HG02943 (cell line): ENCODE results near the gene C4orf51.
"Not testable (repeated sequence)": the region's sequence is repeated elsewhere in the genome, so short reads cannot be mapped to it uniquely, and the experiment has no call there.

Experiments
- ATAC-seq: cut with Tn5 transposase; IDR thresholded peaks from one replicate; pipeline ENCODE4 v1.9.1; 2021; ENCODE audit warnings: mild to moderate bottlenecking, low read depth, moderate library complexity; ENCODE audit not compliant: unreplicated experiment

Gene C4orf51

DNA sequence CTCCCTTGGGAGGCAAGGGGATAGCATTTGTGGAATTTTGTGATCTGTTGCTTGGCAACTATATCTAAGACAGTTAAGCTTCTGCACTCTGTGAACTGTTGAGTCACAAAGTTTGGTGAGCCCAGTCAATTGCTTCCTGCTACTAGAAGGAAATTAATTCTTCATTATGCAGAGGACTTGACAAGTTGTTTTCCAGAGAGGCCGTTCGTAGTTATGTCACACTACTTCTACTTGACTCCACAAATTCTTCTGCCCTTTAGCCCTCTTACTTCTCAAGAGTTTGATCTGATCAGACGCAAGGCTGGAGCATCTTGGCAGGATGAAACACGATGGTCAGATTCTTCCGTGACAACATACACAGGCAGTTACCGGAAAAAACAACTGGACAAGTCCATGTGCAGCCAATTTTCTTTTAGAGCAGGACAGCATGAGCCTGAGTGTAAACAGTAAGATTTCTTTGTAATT lies at the start of gene C4orf51:
C4orf51 (plus strand) TSS at position 156 of the 465 bp plus-strand sequence; CDS start at position 214, 58 bp downstream.
- no peak for ATAC-seq

GRCh38 chr4:145635117-145635516 lies 44.8 kb upstream of the C4orf51 start:
- no peak for ATAC-seq

- ATAC-seq = no peak
These were observed 44.3 kb upstream of the C4orf51 start for GRCh38 chr4:145635630-145636029.

DNA sequence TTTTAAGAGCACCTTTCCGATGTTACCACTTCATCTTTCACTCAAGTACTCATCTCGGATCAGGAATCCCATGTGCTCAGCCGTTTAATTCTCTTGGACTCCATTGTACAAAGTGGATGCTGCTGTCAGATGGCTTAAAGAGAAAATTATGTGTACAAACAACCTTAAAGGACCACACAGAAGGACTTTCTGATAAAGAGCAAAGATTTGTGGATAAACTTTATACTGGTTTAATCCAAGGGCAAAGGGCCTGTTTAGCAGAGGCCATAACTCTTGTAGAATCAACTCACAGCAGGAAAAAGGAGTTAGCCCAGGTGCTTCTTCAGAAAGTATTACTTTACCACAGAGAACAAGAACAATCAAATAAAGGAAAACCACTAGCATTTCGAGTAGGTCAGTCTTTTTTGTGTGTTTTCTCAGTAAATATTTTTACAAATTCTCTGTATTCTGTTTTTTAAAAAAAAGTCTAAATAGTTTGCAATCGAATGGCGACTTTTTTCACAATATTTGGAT lies 40.7 kb upstream of the C4orf51 start:
- no peak for ATAC-seq

- ATAC-seq = not testable (repeated sequence)
These were observed 39.7 kb upstream of the C4orf51 start for GRCh38 chr4:145640236-145640635.

DNA sequence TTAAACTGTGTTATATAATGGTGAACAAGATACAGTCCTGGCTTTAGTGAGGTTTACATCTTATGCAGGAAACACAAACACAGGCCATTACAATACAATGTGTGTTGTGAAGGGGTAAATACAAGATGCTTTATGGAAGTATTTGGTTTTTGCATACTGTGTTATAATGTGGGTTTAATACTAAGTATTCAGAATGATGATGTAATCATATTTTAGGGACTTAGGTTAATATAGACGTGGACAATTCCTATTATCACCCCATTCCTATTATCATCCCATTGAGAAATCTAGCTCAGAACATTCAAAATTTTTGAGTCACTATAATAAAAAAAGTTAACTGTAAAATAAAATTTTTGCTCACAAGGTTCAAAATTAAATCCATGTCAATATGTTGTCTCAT lies 36.7 kb upstream of the C4orf51 start:
- no peak for ATAC-seq

- ATAC-seq = no peak
These were observed 35.2 kb upstream of the C4orf51 start for GRCh38 chr4:145644699-145645098.

DNA sequence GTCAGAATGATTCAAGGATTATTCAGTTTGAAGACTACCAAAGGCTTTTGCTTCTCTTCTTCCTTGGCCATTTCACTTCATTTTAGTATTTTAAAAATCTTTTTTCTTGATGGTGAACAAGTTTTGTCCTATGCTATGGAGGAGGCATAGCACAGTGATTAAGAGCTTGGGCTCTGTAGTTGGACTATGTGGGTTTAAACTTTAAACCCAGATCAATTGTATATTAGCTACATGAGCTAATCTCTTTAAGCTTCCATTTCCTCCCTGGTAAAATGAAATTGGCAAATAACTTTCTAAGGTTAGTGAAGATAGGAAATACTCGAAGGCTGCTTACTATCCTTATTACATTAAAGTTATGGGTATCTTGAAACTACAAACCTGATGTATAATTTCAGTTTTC lies 23.8 kb upstream of the C4orf51 start:
- no peak for ATAC-seq

DNA sequence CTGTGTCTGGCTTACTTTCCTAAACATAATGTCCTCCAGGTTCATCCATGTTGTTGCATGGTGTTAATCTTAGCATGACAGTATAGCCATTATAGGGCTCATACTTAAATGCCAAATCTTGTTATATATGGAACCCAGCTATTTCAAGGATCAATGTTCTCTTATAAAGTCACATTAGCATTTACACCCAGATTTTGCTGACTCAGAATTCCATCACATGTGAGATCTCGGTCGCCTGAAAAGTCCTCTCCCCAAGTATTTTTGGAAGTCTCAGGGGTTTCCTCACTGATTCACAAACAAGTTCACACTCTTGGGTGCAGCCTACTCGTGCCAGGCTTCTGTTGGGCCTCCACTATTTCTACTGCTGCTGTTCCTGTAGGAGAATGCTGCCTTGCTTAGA lies 19.9 kb upstream of the C4orf51 start:
- no peak for ATAC-seq

- no peak for ATAC-seq
These were observed 16.8 kb upstream of the C4orf51 start for GRCh38 chr4:145663194-145663593.

DNA sequence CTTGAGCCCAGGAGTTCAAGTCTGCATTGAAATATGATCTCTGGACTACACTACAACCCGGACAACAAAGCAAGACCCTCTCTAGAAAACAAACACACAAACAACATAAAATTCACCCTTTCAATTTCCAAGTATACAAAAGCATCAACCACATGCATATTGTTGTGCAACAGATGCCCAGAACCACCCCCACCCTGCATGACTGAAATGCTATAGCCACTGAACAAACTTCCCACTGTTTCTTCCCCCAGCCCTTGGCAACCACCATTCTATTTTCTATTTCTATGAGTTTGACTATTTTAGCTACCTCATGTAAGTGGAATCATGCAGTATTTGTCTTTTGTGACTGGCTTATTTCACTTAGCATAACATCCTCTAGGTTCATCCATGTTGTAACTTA lies 14.2 kb upstream of the C4orf51 start:
- no peak for ATAC-seq

DNA sequence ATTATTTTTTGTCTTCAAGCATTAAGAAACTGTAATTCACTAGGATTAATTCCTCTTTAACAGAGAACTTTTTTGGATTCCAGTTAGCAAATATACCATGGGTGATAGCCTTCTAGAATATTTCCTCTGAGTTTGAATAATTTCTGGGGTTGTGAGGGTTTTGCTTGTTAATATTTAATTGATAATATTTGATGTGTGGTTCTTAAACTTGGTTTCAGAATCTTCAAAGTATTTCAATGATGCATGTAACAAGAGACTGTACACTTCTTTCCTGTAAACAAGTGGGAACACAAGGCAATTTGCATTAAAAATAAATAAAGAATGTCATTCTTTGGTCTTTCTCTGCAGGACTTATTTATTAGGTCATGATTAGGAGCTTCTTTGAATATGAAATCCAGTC lies 9.5 kb upstream of the C4orf51 start:
- no peak for ATAC-seq

DNA sequence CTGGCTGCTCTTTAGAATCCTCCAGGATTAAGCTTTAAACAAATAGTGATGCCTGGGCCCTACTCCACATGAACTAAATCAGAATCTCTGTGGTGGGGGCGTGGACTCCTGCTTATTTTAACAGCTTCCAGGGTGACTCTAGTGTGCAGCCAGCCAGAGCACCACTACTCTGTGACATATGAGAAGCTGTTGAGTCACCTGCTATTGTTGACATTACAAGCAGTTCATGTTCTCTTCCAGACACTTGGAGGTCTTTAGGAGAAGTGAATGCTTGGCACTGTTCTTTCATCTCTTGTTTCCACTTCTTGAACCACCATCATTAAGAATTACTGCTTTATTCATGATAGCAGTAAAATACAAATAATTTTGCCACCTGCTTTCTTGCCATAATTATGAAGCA lies 426 bp upstream of the C4orf51 start:
- ATAC-seq = no peak

DNA sequence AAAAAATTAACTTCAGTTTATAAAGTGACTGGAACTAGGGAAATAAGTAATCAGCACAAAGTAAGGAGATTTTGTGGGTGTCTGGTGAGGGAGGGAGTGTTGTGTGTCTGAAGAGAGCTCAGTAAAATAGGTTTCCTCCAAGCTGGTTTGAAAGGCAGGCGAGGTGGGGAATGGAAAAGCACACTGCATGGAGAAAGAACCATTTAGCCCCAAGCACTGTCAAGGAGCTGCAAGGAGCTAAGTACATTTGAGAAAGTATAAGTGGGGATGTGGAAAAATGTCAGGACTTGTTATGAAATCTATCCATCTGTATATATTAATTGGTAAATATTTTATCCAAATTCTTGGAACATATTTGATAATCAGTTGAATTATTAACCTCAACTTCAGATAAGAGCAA lies 956 bp downstream of the C4orf51 start:
- no peak for ATAC-seq

DNA sequence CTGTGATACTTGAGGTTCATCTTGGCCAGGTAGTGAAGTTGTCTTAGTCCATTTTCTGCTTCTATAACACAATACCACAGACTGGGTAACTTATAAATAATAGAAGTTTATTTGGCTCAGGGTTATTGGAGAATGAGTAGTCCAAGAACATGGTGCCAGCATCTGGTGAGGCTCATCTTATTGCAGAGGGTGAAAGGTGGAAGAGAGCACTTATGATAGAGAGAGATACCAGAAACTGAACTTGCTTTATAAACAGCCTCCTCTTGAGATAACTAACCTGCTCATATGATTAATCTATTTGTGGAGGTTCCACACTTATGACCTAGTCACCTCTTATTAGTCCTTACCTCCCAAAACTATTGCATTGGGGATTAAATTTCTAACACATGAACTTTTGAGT lies 1.6 kb downstream of the C4orf51 start:
- ATAC-seq = no peak

DNA sequence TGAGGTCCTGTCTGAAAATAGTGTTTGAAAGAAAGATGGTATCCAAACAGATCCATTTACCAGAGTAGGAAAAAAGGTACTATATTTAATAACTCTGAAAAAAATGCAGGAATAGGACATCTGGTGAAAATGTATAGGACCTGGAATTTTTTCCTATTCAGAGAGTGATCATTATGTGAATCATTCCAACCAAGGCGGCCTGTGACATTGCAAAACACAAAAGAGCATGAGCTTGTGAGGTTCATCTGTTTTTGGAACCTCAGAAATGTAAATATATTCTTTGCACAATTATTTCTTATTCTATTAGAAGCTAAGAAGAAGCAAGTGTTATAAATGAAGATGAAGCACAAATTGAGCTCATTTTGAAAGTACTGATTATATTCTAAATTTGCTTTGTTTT lies 2.0 kb downstream of the C4orf51 start:
- no peak for ATAC-seq

GRCh38 chr4:145686991-145687390 lies 7.0 kb downstream of the C4orf51 start:
- no peak for ATAC-seq

- ATAC-seq = no peak
These were observed 10.7 kb downstream of the C4orf51 start for GRCh38 chr4:145690610-145691009.

DNA sequence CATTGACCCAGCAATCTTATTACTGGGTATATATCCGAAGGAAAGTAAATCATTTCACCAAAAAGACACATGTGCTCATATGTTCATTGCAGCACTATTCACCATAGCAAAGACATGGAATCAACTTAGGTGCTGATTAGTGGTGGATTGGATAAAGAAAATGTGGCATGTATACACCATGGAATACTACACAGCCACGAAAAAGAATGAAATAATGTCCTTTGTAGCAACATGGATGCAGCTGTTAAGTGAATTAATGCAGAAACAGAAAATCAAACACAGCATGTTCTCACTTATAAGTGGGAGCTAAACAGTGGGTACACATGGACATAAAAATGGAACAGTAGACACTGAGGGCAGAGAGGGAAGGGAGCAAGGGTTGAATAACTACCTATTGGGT lies 11.5 kb downstream of the C4orf51 start:
- not testable (repeated sequence) for ATAC-seq

DNA sequence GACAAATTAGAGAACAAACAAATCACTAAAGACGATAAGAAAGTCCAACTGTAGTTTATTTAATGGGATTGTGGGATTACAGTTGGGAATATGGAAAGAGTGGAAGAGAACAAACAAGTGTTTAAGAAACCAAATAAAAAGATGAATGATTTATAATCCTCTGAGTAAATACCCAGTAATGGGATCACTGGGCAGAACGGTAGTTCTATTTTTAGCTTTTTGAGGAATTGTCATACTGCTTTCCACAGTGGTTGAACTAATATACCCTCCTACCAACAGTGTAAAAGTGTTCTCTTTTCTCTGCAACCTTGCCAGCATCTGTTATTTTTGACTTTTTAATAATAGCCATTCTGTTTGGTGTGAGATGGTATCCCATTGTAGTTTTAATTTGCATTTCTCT lies 15.0 kb downstream of the C4orf51 start:
- no peak for ATAC-seq

GRCh38 chr4:145697332-145697731 lies 17.4 kb downstream of the C4orf51 start:
- ATAC-seq = no peak

GRCh38 chr4:145698507-145698906 lies 18.6 kb downstream of the C4orf51 start:
- ATAC-seq = no peak

GRCh38 chr4:145703850-145704497 lies 24.0 kb downstream of the C4orf51 start:
- ATAC-seq = no peak
